ENCODE data around the gene PPP1R14B. TPM values are rescaled to one million over a fixed set of nuclear protein-coding genes. Genes with fewer than 3 reads are reported as not detected.
A peak's percentile ranks its signal among the peaks of the same experiment; 100 is the strongest.

The PPP1R14B gene
- total and polyA plus RNA-seq, 4 donors = 24.2 to 57.6 (median 38.3) TPM

- TF ChIP-seq RXRA (IDR thresholded peaks at IDR 0.05) = no peak
- no peak for TF ChIP-seq YY1 (IDR thresholded peaks at IDR 0.05)
- no peak for TF ChIP-seq EGR1 (IDR thresholded peaks at IDR 0.05; ENCODE audit: low read depth in 2 of 2)
These were observed 38.5 kb downstream of the PPP1R14B start (continued) for GRCh38 chr11:64208086-64208795.

GRCh38 chr11:64207256-64208085 lies 39.3 kb downstream of the PPP1R14B start:
- Histone ChIP-seq H3K4me1 (ENCODE audit: control insufficient read depth in 4 of 4, insufficient read depth in 4 of 4, low read length in 3 of 4) (peaks cover 0 to 12% (median 2%) of the 10 kb centered on the region in 4 donors), H3K27me3 (ENCODE audit: control insufficient read depth in 4 of 4, insufficient read depth in 4 of 4, low read length in 3 of 4) (no peaks in the 10 kb centered on the region), H3K9ac (ENCODE audit: low read depth in 1 of 2, low read length in 2 of 2) (peak overlapping the region; percentile 34 to 54), H3K27ac (ENCODE audit: low read depth in 1 of 2, low read length in 2 of 2) (peak overlapping the region; percentile 82 to 83), H3K9me3 (ENCODE audit: control insufficient read depth in 4 of 4, low read length in 3 of 4) (no peaks in the 10 kb centered on the region), H3K4me3 (ENCODE audit: low read depth in 1 of 3, low read length in 3 of 3) (peak overlapping the region in 2 of 3 donors; percentile 28 to 38), H3K36me3 (ENCODE audit: control insufficient read depth in 4 of 4, insufficient read depth in 3 of 4, low read depth in 1 of 4, low read length in 3 of 4) (peaks cover 15 to 30% (median 22%) of the 10 kb centered on the region in 4 donors)
- 65% methylated on average over 30 of the region's 30 CpGs for WGBS
- peak; percentile 79 for DNase-seq (ENCODE audit: low spot score)
- TF ChIP-seq GABPA (IDR thresholded peaks at IDR 0.05 in 1 of 2, conservative IDR thresholded peaks at IDR 0.05 in 1 of 2) (peak in 1 of 2 donors; percentile 65), RAD21 (IDR thresholded peaks at IDR 0.05) (no peak), YY1 (IDR thresholded peaks at IDR 0.05) (peak; percentile 48), RXRA (IDR thresholded peaks at IDR 0.05) (no peak), HNF4A (conservative IDR thresholded peaks at IDR 0.05) (no peak), NR2F2 (IDR thresholded peaks at IDR 0.05) (peak; percentile 62), TAF1 (conservative IDR thresholded peaks at IDR 0.05) (no peak), CTCF (IDR thresholded peaks at IDR 0.05; ENCODE audit: low read depth, low read length, missing input control) (no peak), REST (IDR thresholded peaks at IDR 0.05) (no peak), SP1 (IDR thresholded peaks at IDR 0.05) (no peak), MAX (IDR thresholded peaks at IDR 0.05) (no peak), FOXA2 (IDR thresholded peaks at IDR 0.05) (no peak), ZBTB33 (IDR thresholded peaks at IDR 0.05) (no peak), ATF3 (IDR thresholded peaks at IDR 0.05) (no peak), HNF4G (IDR thresholded peaks at IDR 0.05) (no peak)
